ENCODE results near the gene OVCH1. TPM values are rescaled to one million over a fixed set of nuclear protein-coding genes. Genes with fewer than 3 reads are reported as not detected.
A peak's percentile ranks its signal among the peaks of the same experiment; 100 is the strongest.

Gene OVCH1
- total RNA-seq, 1 experiment from 2014 or later = 0.04 TPM

- TF ChIP-seq E2F1 (CRISPR knock-in tag; IDR thresholded peaks at IDR 0.05) = no peak
- no peak for TF ChIP-seq USF1 (CRISPR knock-in tag; IDR thresholded peaks at IDR 0.05)
- no peak for TF ChIP-seq ESRRA (CRISPR knock-in tag; IDR thresholded peaks at IDR 0.05; ENCODE audit: borderline replicate concordance)
- TF ChIP-seq ZBTB43 (CRISPR knock-in tag; IDR thresholded peaks at IDR 0.05) = no peak
- no peak for TF ChIP-seq ZNF396 (CRISPR knock-in tag; IDR thresholded peaks at IDR 0.05; ENCODE audit: borderline replicate concordance)
- TF ChIP-seq, protein P1, sequence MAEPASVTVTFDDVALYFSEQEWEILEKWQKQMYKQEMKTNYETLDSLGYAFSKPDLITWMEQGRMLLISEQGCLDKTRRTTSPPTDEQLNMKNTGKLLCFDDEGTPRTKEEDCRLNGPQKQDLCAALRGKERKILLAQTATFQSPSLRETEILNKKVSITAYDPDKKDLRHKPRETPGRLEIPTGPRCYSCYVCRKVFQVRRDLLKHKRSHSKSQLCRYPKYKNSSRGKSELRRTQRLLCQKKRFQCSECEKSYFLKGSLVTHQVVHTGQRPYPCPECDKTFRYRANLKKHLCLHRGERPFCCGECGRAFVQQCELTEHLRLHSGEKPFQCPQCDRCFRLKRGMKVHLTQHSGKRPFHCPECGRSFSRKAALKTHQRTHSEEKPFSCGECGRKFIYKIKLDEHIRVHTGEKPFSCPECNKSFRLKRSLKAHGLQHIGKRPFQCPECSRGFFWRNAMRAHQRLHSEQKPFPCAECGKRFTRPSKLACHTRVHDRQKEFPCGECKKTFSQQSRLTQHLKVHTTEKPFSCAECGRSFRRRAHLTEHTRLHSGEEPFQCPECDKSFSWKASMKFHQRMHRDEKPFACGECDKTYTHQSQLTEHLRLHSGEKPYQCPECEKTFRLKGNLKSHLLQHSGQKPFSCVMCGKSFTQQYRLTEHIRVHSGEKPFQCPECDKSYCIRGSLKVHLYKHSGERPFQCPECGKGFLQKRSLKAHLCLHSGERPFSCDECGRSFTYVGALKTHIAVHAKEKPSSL (CRISPR knock-in tag; conservative IDR thresholded peaks at IDR 0.05) = no peak
- TF ChIP-seq, protein P2, sequence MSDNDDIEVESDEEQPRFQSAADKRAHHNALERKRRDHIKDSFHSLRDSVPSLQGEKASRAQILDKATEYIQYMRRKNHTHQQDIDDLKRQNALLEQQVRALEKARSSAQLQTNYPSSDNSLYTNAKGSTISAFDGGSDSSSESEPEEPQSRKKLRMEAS (CRISPR knock-in tag; IDR thresholded peaks at IDR 0.05) = no peak
- no peak for TF ChIP-seq GRHL2 (CRISPR knock-in tag; IDR thresholded peaks at IDR 0.05; ENCODE audit: insufficient replicate concordance, severe bottlenecking)
- TF ChIP-seq, protein P3, sequence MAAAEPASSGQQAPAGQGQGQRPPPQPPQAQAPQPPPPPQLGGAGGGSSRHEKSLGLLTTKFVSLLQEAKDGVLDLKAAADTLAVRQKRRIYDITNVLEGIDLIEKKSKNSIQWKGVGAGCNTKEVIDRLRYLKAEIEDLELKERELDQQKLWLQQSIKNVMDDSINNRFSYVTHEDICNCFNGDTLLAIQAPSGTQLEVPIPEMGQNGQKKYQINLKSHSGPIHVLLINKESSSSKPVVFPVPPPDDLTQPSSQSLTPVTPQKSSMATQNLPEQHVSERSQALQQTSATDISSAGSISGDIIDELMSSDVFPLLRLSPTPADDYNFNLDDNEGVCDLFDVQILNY (CRISPR knock-in tag; IDR thresholded peaks at IDR 0.05) = no peak
These were observed 47.6 kb upstream of the OVCH1 start (continued) for GRCh38 chr12:29545102-29545467.

- peaks cover 32% of the 10 kb centered on the region for H3K4me1 Mint-ChIP-seq
- TF ChIP-seq CREB1 (CRISPR knock-in tag; IDR thresholded peaks at IDR 0.05) = no peak
- TF ChIP-seq, protein P4, sequence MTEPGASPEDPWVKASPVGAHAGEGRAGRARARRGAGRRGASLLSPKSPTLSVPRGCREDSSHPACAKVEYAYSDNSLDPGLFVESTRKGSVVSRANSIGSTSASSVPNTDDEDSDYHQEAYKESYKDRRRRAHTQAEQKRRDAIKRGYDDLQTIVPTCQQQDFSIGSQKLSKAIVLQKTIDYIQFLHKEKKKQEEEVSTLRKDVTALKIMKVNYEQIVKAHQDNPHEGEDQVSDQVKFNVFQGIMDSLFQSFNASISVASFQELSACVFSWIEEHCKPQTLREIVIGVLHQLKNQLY (CRISPR knock-in tag; IDR thresholded peaks at IDR 0.05) = no peak
- no peaks in the 10 kb centered on the region for H3K27me3 Mint-ChIP-seq (ENCODE audit: low read depth)
- peak; percentile 44 for DNase-seq (ENCODE audit: low spot score)
- H3K9me3 Mint-ChIP-seq = 0 out of 2 replicates have a peak, but pooled peaks cover 4% of the 10 kb centered on the region
- ChIA-PET POLR2A (no interaction called here), CTCF (interaction anchor here (0.9 to 1.1 kb wide), 3 partner anchors 24 to 357 kb away, joined by 3 to 4 read pairs (median 3); no protein-coding TSS in a partner anchor)
- H3K4me3 Mint-ChIP-seq = no peak overlapping the region
- H3K27ac Mint-ChIP-seq = no peak overlapping the region; the same call in 1 of the 2 replicates
- H3K36me3 Mint-ChIP-seq = no peaks in the 10 kb centered on the region
- peak; percentile 64 for ATAC-seq
These were observed 47.1 kb upstream of the OVCH1 start for GRCh38 chr12:29544428-29545101.

- POLR2A ChIA-PET = no interaction called here
- Mint-ChIP-seq H3K27me3 (ENCODE audit: low read depth) (no peaks in the 10 kb centered on the region), H3K4me3 (no peak overlapping the region), H3K4me1 (peaks cover 32% of the 10 kb centered on the region), H3K9me3 (no peaks in the 10 kb centered on the region), H3K27ac (no peak overlapping the region), H3K36me3 (no peaks in the 10 kb centered on the region)
- ATAC-seq = no peak
- CTCF ChIA-PET = no interaction called here
- no peak for DNase-seq (ENCODE audit: low spot score)
- no peak for TF ChIP-seq FOXK1 (CRISPR knock-in tag; IDR thresholded peaks at IDR 0.05)
- TF ChIP-seq CREM (CRISPR knock-in tag; IDR thresholded peaks at IDR 0.05) = no peak
- no peak for TF ChIP-seq PREB (CRISPR knock-in tag; IDR thresholded peaks at IDR 0.05; ENCODE audit: borderline replicate concordance)
- TF ChIP-seq KAT7 (CRISPR knock-in tag; IDR thresholded peaks at IDR 0.05; ENCODE audit: borderline replicate concordance) = no peak
- TF ChIP-seq NFYB (CRISPR knock-in tag; conservative IDR thresholded peaks at IDR 0.05; ENCODE audit: low read depth) = no peak
- no peak for TF ChIP-seq TEAD1 (CRISPR knock-in tag; IDR thresholded peaks at IDR 0.05)
- TF ChIP-seq E2F1 (CRISPR knock-in tag; IDR thresholded peaks at IDR 0.05) = no peak
- TF ChIP-seq, protein P5, sequence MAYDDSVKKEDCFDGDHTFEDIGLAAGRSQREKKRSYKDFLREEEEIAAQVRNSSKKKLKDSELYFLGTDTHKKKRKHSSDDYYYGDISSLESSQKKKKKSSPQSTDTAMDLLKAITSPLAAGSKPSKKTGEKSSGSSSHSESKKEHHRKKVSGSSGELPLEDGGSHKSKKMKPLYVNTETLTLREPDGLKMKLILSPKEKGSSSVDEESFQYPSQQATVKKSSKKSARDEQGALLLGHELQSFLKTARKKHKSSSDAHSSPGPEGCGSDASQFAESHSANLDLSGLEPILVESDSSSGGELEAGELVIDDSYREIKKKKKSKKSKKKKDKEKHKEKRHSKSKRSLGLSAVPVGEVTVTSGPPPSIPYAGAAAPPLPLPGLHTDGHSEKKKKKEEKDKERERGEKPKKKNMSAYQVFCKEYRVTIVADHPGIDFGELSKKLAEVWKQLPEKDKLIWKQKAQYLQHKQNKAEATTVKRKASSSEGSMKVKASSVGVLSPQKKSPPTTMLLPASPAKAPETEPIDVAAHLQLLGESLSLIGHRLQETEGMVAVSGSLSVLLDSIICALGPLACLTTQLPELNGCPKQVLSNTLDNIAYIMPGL (CRISPR knock-in tag; IDR thresholded peaks at IDR 0.05) = no peak
- TF ChIP-seq ZNF671 (CRISPR knock-in tag; IDR thresholded peaks at IDR 0.05) = no peak
- TF ChIP-seq ZNF317 (CRISPR knock-in tag; IDR thresholded peaks at IDR 0.05; ENCODE audit: borderline replicate concordance, low read depth) = no peak
These were observed 45.5 kb upstream of the OVCH1 start for GRCh38 chr12:29543036-29543435.
